Measurements from ENCODE around the gene TRPV4.

DNA sequence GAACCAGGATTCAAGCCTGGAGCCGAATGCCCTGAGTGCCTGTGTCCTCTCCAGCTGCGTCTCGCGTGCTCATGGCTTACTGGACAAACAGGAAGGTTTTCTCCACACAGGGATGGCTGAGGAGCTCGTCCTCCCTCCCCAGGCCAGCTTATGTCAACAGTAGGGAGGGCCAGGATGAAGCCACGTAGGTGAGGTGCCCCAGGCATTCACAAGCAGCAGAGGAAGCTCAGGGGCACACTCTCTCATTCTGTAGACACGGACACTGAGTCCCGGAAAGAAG lies 49.3 kb downstream of the TRPV4 start:
- TF ChIP-seq, protein P1, sequence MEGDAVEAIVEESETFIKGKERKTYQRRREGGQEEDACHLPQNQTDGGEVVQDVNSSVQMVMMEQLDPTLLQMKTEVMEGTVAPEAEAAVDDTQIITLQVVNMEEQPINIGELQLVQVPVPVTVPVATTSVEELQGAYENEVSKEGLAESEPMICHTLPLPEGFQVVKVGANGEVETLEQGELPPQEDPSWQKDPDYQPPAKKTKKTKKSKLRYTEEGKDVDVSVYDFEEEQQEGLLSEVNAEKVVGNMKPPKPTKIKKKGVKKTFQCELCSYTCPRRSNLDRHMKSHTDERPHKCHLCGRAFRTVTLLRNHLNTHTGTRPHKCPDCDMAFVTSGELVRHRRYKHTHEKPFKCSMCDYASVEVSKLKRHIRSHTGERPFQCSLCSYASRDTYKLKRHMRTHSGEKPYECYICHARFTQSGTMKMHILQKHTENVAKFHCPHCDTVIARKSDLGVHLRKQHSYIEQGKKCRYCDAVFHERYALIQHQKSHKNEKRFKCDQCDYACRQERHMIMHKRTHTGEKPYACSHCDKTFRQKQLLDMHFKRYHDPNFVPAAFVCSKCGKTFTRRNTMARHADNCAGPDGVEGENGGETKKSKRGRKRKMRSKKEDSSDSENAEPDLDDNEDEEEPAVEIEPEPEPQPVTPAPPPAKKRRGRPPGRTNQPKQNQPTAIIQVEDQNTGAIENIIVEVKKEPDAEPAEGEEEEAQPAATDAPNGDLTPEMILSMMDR (IDR thresholded peaks at IDR 0.05) = no peak
- TF ChIP-seq EZH2 (IDR thresholded peaks at IDR 0.05) = no peak

Measured in neural progenitor cell (in vitro differentiated cells).